Panc1 (cell line): Measurements from ENCODE around the gene BRINP2. TPM values are rescaled to one million over a fixed set of nuclear protein-coding genes. Genes with fewer than 3 reads are reported as not detected.
A peak's percentile ranks its signal among the peaks of the same experiment; 100 is the strongest.

Experiments used
- ATAC-seq: fragments of 200-7000 bp; cut with Tn5 transposase; 2 replicates; pipeline ENCODE4 v1.9.1; 2020; ENCODE audit warnings: mild to moderate bottlenecking, moderate library complexity
- BruUV-seq: library from RNA; stranded (reverse); fragments of 400-500 nt; replicated peaks from 2 replicates; lab custom pipeline; 2021; lab: Mats Ljungman, UMichigan
- CTCF ChIA-PET: fragments of 300-600 bp; sonication (Branson Sonifier 250); formaldehyde crosslinking; loops from one replicate; lab custom pipeline; 2022; ENCODE audit warnings: antibody characterized with exemption; lab: Charles Lee
- POLR2A ChIA-PET: fragments of 300-600 bp; sonication (Branson Sonifier 250); formaldehyde crosslinking; loops from one replicate; lab custom pipeline; 2022; ENCODE audit warnings: antibody characterized with exemption; lab: Charles Lee
- DNase-seq: peaks from one replicate; pipeline ENCODE4 v3.0.0-alpha.2; 2010; ENCODE audit warnings: low read depth, low spot score
- H3K27ac ChIP-seq: 2 replicates; pipeline ENCODE4 v1.5.1; 2011; ENCODE audit warnings: mild to moderate bottlenecking, low read length, inconsistent platforms
- H3K27me3 ChIP-seq: fragments of 200-500 bp; sonication (Bioruptor generic); 2 replicates; pipeline ENCODE4 v1.6.0; 2014; ENCODE audit warnings: low read length, inconsistent platforms; ENCODE audit not compliant: control insufficient read depth, insufficient read depth
- H3K36me3 ChIP-seq: fragments of 200-500 bp; sonication (Bioruptor generic); 2 replicates; pipeline ENCODE4 v1.5.1; 2014; ENCODE audit warnings: inconsistent platforms, mild to moderate bottlenecking, low read length, moderate library complexity; ENCODE audit not compliant: control insufficient read depth, insufficient read depth
- H3K4me1 ChIP-seq: 2 replicates; pipeline ENCODE4 v1.5.1; 2011; ENCODE audit warnings: inconsistent platforms, mild to moderate bottlenecking, low read length, moderate library complexity; ENCODE audit not compliant: control insufficient read depth, insufficient read depth
- H3K4me3 ChIP-seq, 2 experiments: 2 replicates each; pipeline ENCODE4 v1.5.1; 2011 to 2012; ENCODE audit warnings: low read depth in 2 of 2, low read length in 2 of 2, mild to moderate bottlenecking in 2 of 2, inconsistent platforms in 1 of 2, moderate library complexity in 1 of 2
- H3K9me3 ChIP-seq: fragments of 200-500 bp; sonication (Bioruptor generic); 2 replicates; pipeline ENCODE4 v1.5.1; 2014; ENCODE audit warnings: low read depth, mild to moderate bottlenecking, inconsistent platforms, low read length, moderate library complexity; ENCODE audit not compliant: control insufficient read depth, insufficient read depth
- POLR2AphosphoS5 ChIP-seq: IDR thresholded peaks from 2 replicates; pipeline ENCODE4 v1.6.1; 2012; ENCODE audit warnings: mild to moderate bottlenecking, low read depth, low read length, moderate library complexity
- SIN3A ChIP-seq: IDR thresholded peaks from 2 replicates; pipeline ENCODE4 v1.6.1; 2012; ENCODE audit warnings: low read depth, mild to moderate bottlenecking, low read length, moderate library complexity, borderline replicate concordance; ENCODE audit not compliant: insufficient read depth
- TCF7L2 ChIP-seq: IDR thresholded peaks from 2 replicates; pipeline ENCODE4 v1.6.1; 2011; ENCODE audit warnings: mild to moderate bottlenecking, low read depth, low read length, inconsistent platforms
- in situ Hi-C: cut with HindIII; loops from 2 replicates; pipeline ENCODE4 v1.10.0; 2016; ENCODE audit warnings: low sequenced_read_pairs, low pct_unique_long_range_greater_than_20kb
- intact Hi-C: fragments of 100-400 bp; cut with micrococcal nuclease; formaldehyde crosslinking; loops from one replicate; pipeline ENCODE4 v1.10.0; 2022; ENCODE audit not compliant: unreplicated experiment
- total RNA-seq: library from RNA; stranded (reverse); gene quantifications from one replicate; pipeline ENCODE4 v1.2.1, GENCODE V29; 2021; ENCODE audit not compliant: unreplicated experiment
- TF ChIP-seq, protein P1 (sequence below), 2 experiments: IDR thresholded peaks; 2 replicates each; pipeline ENCODE4 v1.6.1; 2011 to 2012; ENCODE audit warnings: low read depth in 2 of 2, control low read depth in 1 of 2, low read length in 1 of 2, mild to moderate bottlenecking in 1 of 2, moderate library complexity in 1 of 2; ENCODE audit not compliant: insufficient read depth in 1 of 2
- TF ChIP-seq, protein P2 (sequence below): fragments of 450-650 bp; IDR thresholded peaks from 2 replicates; pipeline ENCODE4 v1.5.1; 2017; ENCODE audit warnings: mild to moderate bottlenecking

The BRINP2 gene
- total RNA-seq, 1 experiment from 2014 or later = not detected

DNA sequence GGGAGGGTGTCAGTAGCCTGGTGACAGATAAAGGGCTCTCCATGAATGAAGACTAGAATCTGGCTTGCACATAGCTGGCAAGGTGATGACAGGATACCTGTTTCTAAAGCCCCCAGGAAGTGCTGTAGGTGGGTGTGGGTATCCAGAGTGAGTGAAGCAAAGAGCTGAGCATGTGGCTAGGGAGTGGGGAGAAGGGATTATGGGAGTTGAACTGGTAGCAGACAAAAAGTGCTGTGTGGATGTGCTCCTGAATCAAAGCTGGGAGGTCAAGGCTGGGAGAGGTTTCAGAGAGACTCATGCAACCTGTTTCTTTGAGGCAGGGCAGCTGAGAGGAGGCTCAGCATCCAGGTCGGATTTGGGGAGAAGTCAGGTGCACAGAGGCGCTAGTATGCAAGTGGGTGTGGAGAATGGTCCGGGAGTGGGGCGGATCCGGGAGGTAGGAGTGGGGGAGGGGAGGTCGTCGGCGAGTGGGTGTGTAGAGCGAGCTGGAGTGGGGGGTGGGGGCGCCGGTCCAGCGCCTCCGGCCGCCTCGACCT is 6.8 kb upstream of the BRINP2 start:
- Histone ChIP-seq H3K4me3 (peak overlapping the region in 1 of 2 experiments; percentile 11; a peak in 1 of 4 replicates), H3K9me3 (no peaks in the 10 kb centered on the region), H3K36me3 (no peaks in the 10 kb centered on the region), H3K4me1 (no peaks in the 10 kb centered on the region), H3K27ac (no peak overlapping the region), H3K27me3 (peaks cover 30% of the 10 kb centered on the region)
- no TSS peak for BruUV-seq
- intact Hi-C loops = no loop called here
- CTCF ChIA-PET = no interaction called here
- in situ Hi-C loops = no loop called here
- DNase-seq = no peak
- ATAC-seq = no peak
- POLR2A ChIA-PET = no interaction called here
- TF ChIP-seq, protein P1, sequence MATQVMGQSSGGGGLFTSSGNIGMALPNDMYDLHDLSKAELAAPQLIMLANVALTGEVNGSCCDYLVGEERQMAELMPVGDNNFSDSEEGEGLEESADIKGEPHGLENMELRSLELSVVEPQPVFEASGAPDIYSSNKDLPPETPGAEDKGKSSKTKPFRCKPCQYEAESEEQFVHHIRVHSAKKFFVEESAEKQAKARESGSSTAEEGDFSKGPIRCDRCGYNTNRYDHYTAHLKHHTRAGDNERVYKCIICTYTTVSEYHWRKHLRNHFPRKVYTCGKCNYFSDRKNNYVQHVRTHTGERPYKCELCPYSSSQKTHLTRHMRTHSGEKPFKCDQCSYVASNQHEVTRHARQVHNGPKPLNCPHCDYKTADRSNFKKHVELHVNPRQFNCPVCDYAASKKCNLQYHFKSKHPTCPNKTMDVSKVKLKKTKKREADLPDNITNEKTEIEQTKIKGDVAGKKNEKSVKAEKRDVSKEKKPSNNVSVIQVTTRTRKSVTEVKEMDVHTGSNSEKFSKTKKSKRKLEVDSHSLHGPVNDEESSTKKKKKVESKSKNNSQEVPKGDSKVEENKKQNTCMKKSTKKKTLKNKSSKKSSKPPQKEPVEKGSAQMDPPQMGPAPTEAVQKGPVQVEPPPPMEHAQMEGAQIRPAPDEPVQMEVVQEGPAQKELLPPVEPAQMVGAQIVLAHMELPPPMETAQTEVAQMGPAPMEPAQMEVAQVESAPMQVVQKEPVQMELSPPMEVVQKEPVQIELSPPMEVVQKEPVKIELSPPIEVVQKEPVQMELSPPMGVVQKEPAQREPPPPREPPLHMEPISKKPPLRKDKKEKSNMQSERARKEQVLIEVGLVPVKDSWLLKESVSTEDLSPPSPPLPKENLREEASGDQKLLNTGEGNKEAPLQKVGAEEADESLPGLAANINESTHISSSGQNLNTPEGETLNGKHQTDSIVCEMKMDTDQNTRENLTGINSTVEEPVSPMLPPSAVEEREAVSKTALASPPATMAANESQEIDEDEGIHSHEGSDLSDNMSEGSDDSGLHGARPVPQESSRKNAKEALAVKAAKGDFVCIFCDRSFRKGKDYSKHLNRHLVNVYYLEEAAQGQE (IDR thresholded peaks at IDR 0.05; ENCODE audit: insufficient read depth in 1 of 2, low read depth in 2 of 2, low read length in 1 of 2) = no peak
- TF ChIP-seq SIN3A (no peak), TCF7L2 (no peak), POLR2AphosphoS5 (no peak)
- TF ChIP-seq, protein P2, sequence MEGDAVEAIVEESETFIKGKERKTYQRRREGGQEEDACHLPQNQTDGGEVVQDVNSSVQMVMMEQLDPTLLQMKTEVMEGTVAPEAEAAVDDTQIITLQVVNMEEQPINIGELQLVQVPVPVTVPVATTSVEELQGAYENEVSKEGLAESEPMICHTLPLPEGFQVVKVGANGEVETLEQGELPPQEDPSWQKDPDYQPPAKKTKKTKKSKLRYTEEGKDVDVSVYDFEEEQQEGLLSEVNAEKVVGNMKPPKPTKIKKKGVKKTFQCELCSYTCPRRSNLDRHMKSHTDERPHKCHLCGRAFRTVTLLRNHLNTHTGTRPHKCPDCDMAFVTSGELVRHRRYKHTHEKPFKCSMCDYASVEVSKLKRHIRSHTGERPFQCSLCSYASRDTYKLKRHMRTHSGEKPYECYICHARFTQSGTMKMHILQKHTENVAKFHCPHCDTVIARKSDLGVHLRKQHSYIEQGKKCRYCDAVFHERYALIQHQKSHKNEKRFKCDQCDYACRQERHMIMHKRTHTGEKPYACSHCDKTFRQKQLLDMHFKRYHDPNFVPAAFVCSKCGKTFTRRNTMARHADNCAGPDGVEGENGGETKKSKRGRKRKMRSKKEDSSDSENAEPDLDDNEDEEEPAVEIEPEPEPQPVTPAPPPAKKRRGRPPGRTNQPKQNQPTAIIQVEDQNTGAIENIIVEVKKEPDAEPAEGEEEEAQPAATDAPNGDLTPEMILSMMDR = no peak

DNA sequence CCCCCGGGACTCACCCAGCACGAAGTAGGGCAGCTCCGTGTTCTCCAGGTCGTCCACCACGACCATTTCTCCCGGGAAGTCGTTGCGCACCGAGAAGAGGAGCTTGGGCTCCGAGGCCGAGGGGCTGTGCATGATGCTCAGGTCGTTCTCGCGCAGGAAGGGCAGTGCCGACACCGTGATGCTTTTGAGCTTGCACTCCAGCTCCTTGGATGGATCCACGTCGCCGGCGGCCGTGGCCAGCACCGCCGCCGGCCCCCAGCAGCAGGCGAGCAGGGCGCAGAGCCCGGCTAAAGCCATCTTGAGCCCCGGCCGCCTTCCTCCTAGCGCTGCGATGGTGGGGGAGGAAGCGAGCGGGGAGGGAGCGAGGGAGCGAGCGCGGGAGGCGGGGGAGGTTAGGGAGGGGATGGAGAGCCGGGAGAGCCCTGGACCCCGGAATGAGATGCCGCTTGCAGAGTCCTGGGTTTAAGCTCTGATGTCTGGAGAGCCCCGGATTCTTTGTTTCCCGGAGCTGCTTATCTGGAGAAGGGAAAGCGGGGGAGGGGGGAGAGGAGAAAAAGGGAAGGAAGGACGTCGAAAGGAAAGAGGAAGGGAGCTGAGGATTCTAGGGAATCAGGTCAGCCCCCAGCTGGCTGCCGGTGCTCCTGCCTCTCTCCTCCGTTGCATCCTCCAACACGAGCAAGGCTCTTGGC is 6.2 kb upstream of the BRINP2 start, which contains the start of gene ASTN1:
Gene ASTN1, minus strand, starts transcription at position 333 of the 689 bp plus-strand sequence. Its CDS starts 36 bp downstream, at position 297.
- H3K4me1 ChIP-seq = no peaks in the 10 kb centered on the region
- no peaks in the 10 kb centered on the region for H3K36me3 ChIP-seq
- BruUV-seq = no TSS peak
- TF ChIP-seq, protein P1 (IDR thresholded peaks at IDR 0.05; ENCODE audit: insufficient read depth in 1 of 2, low read depth in 2 of 2, low read length in 1 of 2) = no peak
- no peak for TF ChIP-seq TCF7L2
- TF ChIP-seq, protein P2 = no peak
- no peak; the same call in 1 of the 2 replicates for ATAC-seq
- no peak for DNase-seq
- H3K27ac ChIP-seq = no peak within 1 kb of the TSS
- intact Hi-C loops (no loop called here), in situ Hi-C loops (no loop called here)
- H3K4me3 ChIP-seq = peak within 1 kb of the TSS; percentile 11 to 14; a peak in 1 of 4 replicates
- no peaks in the 10 kb centered on the region for H3K9me3 ChIP-seq
- ChIA-PET POLR2A (no interaction called here), CTCF (no interaction called here)
- peaks cover 32% of the 10 kb centered on the region for H3K27me3 ChIP-seq
